GM12801 (cell line): ENCODE results near the gene LYPLA2.

Source experiments
- TF ChIP-seq, protein P1 (sequence below): IDR thresholded peaks from one replicate; pipeline ENCODE4 v1.5.1; 2011; ENCODE audit warnings: control low read depth; ENCODE audit not compliant: insufficient read length; ENCODE audit errors: extremely low read depth

The LYPLA2 gene

DNA sequence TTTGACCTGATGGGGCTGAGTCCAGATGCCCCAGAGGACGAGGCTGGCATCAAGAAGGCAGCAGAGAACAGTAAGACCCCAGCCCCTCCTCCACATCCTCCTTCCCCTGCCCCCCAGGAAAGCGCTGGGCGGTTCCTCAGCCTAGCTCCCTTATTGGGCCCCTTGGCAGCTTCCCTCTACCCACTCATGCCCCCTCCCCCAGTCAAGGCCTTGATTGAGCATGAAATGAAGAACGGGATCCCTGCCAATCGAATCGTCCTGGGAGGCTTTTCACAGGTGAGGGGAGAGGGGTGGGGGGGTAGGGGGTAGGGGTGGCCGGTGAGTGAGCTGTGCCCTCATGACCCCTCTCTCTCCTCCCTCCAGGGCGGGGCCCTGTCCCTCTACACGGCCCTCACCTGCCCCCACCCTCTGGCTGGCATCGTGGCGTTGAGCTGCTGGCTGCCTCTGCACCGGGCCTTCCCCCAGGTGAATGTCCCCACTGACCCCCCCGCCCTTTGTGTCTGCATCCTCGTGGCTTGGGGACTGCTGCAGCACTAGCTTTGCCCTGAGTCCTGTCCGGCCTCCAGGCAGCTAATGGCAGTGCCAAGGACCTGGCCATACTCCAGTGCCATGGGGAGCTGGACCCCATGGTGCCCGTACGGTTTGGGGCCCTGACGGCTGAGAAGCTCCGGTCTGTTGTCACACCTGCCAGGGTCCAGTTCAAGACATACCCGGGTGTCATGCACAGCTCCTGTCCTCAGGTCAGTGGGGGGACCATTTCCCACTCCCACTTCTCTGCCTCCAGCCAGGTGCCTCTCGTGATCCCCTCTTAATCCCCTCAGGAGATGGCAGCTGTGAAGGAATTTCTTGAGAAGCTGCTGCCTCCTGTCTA lies 3.2 kb downstream of the LYPLA2 start:
- TF ChIP-seq, protein P1, sequence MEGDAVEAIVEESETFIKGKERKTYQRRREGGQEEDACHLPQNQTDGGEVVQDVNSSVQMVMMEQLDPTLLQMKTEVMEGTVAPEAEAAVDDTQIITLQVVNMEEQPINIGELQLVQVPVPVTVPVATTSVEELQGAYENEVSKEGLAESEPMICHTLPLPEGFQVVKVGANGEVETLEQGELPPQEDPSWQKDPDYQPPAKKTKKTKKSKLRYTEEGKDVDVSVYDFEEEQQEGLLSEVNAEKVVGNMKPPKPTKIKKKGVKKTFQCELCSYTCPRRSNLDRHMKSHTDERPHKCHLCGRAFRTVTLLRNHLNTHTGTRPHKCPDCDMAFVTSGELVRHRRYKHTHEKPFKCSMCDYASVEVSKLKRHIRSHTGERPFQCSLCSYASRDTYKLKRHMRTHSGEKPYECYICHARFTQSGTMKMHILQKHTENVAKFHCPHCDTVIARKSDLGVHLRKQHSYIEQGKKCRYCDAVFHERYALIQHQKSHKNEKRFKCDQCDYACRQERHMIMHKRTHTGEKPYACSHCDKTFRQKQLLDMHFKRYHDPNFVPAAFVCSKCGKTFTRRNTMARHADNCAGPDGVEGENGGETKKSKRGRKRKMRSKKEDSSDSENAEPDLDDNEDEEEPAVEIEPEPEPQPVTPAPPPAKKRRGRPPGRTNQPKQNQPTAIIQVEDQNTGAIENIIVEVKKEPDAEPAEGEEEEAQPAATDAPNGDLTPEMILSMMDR: no peak

DNA sequence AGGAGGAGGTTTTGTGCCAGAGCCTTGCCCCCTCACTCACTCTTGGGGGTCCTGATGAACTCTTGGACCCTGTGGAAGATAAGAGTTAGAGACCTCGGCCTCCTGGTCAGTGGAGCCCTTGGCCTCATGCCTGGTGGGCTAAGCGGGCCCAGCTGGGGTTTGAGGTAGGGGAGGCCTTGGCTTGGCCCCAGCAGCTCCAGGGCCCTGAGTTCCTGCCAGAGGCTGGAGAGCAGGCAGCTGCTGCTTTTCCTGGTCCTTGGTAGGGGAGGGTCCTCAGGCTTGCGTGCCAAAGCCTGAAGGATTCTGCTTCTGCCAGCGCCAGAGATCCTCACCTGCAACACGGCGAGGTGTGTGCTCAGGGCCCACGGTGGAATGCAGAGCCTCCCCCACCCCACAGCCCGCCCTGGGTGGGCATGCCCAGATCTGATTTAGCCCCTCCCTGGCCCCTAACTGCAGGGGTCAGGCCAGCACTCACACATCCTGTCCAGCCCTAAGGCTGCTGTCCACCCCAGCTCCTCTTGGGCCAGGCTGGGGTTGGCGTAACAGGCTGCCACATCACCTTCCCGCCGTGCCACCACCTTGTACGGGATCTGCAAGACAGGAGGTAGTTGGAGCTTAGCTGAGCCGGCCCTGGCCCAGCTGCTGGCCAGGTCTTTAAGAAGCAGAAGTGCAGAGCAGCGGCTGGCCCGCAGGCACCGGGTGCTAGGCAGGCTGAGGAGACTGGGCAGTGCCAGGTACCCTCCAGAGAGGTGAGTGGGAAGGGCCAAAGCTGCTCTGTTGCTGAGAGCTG lies 4.9 kb downstream of the LYPLA2 start:
- TF ChIP-seq, protein P1: no peak

DNA sequence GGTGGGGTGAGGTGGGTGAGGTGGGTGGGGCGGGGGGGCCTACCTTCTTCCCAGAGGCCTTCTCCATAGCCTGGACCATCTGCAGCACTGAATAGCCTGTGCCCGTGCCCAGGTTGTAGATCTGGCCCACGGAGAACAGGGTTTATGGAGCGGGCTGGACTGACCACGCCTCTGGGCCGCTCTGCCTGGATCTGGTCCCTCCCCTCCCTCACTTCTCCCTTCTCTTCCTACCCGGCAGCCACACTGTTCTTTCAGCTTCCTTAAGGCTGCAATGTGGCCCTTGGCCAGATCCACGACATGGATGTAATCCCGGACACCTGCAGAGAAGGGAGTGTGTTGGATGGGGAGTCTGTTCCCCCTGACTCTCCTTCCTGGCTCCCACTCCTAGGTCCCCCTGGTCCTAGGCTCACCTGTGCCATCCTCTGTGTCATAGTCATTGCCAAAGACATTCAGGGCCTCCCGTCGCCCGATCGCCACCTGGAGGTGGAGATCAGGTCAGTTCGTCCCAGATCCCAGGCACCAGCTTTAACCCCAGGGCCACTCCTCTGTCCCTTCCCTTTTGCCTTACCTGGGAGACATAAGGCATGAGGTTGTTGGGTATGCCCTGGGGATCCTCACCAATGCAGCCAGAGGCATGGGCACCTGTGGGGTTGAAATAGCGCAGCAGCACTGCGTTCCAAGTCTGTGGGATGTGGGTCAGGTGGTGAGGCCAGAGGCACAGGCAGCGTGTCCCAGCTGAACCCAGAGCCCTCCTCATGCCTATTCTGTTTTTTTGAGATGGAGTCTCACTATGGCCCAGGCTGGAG lies 5.7 kb downstream of the LYPLA2 start:
- TF ChIP-seq, protein P1: no peak

DNA sequence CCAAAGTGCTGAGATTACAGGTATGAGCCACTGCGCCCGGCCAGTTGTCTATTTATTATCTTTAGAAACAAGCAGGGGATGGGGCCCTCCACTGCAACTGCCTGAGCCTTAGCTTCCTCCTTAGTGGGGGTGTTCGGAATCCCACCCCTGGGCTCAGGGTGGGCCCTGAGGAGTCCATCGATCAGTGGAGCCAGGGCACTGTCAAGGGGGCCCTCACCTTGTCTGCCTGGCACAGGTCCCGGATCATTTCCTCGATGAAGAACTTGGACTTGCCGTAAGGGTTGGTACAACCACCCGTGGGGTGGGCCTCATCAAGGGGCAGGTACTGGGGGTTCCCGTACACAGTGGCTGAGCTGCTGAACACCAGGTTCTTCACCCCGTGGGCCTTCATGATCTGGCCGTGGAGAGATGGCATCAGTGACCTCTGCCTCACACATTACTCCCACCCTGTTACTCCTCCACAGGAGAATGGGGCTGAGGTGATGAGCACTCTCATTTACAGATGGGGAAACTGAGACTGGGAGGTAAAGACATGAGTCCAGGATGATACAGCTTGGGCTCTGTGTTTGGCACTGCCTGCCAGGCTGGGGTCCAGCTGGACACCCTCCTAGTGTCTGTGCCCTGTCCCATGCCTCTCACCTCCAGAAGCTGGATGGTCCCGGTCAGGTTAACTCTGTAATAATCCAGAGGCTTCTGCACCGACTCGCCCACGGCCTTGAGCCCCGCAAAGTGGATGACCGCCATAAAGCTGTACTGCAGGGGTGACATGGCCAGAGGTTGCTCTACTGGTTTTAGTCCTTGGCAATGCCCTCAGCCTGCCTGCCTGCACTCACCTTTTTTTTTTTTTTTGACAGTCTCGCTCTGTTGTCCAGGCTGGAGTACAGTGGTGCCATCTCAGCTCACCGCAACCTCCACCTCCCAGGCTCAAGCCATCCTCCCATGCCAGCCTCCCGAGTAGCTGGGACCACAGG lies 6.8 kb downstream of the LYPLA2 start:
- TF ChIP-seq, protein P1: no peak

DNA sequence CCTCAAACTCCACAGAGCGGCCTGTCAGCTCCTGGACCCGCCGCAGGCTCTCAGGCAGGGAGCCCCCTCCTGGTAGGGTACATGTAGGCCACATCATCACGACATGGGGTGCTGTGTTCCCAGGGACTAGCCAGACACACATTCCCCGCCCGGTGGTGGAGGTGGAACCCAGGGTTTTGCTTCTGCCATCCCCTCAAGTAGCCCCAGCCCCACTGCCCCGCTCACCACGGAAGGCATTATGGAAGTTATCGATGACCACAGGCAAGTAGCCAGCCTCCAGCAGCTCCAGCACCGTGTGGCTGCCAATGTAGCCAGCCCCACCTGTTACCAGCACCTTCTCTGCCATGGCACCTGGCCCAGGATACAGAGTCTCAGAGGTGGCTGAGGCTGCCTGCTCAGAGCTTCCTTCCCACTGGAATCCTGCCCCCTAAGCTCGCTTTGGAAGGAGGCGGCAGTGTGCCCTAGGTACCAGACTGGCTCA lies 7.8 kb downstream of the LYPLA2 start:
- TF ChIP-seq, protein P1: no peak

DNA sequence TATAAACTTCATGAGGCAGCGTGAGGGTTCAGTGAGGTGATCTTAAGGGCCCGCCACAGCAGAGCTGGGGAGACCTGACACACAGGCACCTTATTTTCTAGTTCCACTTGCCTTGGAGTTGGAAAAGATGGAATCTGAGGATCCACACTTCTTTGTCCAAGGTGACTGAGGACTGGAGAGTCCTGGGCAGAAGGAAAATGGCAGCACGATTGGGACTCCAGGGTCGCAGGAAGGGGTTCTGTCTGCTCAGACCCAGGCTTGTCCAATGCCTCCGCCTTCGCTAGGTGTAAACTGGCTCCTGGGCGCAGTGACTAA lies 8.3 kb downstream of the LYPLA2 start:
- TF ChIP-seq, protein P1: no peak
